ENCODE measurements around the gene MYNN. TPM values are rescaled to one million over a fixed set of nuclear protein-coding genes. Genes with fewer than 3 reads are reported as not detected.

Gene MYNN
- total and polyA plus RNA-seq, 9 donors: 10.1 to 23.6 (median 19.1) TPM

GRCh38 chr3:169813757-169814517 is 40.7 kb downstream of the MYNN start:
- intact Hi-C loops (cut with DNase I): no loop called here
- TF ChIP-seq, protein P1, sequence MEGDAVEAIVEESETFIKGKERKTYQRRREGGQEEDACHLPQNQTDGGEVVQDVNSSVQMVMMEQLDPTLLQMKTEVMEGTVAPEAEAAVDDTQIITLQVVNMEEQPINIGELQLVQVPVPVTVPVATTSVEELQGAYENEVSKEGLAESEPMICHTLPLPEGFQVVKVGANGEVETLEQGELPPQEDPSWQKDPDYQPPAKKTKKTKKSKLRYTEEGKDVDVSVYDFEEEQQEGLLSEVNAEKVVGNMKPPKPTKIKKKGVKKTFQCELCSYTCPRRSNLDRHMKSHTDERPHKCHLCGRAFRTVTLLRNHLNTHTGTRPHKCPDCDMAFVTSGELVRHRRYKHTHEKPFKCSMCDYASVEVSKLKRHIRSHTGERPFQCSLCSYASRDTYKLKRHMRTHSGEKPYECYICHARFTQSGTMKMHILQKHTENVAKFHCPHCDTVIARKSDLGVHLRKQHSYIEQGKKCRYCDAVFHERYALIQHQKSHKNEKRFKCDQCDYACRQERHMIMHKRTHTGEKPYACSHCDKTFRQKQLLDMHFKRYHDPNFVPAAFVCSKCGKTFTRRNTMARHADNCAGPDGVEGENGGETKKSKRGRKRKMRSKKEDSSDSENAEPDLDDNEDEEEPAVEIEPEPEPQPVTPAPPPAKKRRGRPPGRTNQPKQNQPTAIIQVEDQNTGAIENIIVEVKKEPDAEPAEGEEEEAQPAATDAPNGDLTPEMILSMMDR (IDR thresholded peaks at IDR 0.05): no peak
- TF ChIP-seq EP300 (IDR thresholded peaks at IDR 0.05) (no peak), POLR2A (IDR thresholded peaks at IDR 0.05) (no peak)
- Histone ChIP-seq H3K27me3 (no peaks in the 10 kb centered on the region), H3K9me3 (no peaks in the 10 kb centered on the region), H3K27ac (no peak overlapping the region), H3K4me3 (peak overlapping the region; percentile 73), H3K4me1 (ENCODE audit: insufficient read depth) (no peaks in the 10 kb centered on the region), H3K36me3 (no peaks in the 10 kb centered on the region)
- 62 to 68% (median 65%) methylated on average over 27 of the region's 27 CpGs for WGBS, 3 donors
- DNase-seq: peak; percentile 26 to 39 (median 30)

DNA sequence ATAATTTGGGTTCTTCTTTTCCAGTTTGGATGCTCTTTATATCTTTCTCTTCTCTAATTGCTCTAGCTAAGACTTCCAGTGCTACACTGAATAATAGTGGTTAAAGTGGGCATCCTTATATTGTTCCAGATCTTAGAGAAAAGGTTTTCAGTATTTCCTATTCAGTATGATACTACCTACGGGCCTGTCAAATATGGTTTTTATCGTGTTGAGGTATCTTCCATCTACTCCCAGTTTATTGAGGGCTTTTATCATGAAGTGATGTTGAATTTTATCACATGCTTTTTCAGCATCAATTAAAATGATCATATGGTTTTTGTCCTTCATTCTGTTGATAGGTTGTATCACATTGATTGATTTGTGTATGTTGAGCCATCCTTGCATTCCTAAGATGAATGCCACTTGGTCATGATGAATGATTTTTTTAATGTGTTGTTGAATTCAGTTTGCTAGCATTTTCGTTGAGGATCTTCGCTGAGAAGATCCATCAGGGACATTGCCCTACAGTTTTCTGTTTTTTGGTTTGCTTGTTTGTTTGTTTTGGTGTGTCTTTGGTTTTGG is 42.5 kb downstream of the MYNN start:
- TF ChIP-seq EP300 (IDR thresholded peaks at IDR 0.05): no peak
- no peak for TF ChIP-seq POLR2A (IDR thresholded peaks at IDR 0.05)
- TF ChIP-seq, protein P1 (IDR thresholded peaks at IDR 0.05): no peak
- H3K27ac ChIP-seq: no peak overlapping the region
- H3K9me3 ChIP-seq: no peaks in the 10 kb centered on the region
- no peak overlapping the region for H3K4me3 ChIP-seq
- H3K36me3 ChIP-seq: no peaks in the 10 kb centered on the region
- intact Hi-C loops (cut with DNase I): no loop called here
- no peaks in the 10 kb centered on the region for H3K4me1 ChIP-seq (ENCODE audit: insufficient read depth)
- no peak for DNase-seq
- 90 to 94% (median 93%) methylated on average over 4 of the region's 4 CpGs for WGBS, 3 donors
- H3K27me3 ChIP-seq: no peaks in the 10 kb centered on the region

GRCh38 chr3:169818316-169818715 is 45.1 kb downstream of the MYNN start:
- no peaks in the 10 kb centered on the region for H3K4me1 ChIP-seq (ENCODE audit: insufficient read depth)
- no peak overlapping the region for H3K4me3 ChIP-seq
- no peaks in the 10 kb centered on the region for H3K9me3 ChIP-seq
- no peak for DNase-seq
- H3K27me3 ChIP-seq: no peaks in the 10 kb centered on the region
- H3K36me3 ChIP-seq: no peaks in the 10 kb centered on the region
- intact Hi-C loops (cut with DNase I): no loop called here
- no peak overlapping the region for H3K27ac ChIP-seq
- WGBS, 3 donors: 82 to 86% (median 83%) methylated on average over 2 of the region's 2 CpGs
- TF ChIP-seq, protein P1 (IDR thresholded peaks at IDR 0.05): no peak
- no peak for TF ChIP-seq POLR2A (IDR thresholded peaks at IDR 0.05)
- TF ChIP-seq EP300 (IDR thresholded peaks at IDR 0.05): no peak

DNA sequence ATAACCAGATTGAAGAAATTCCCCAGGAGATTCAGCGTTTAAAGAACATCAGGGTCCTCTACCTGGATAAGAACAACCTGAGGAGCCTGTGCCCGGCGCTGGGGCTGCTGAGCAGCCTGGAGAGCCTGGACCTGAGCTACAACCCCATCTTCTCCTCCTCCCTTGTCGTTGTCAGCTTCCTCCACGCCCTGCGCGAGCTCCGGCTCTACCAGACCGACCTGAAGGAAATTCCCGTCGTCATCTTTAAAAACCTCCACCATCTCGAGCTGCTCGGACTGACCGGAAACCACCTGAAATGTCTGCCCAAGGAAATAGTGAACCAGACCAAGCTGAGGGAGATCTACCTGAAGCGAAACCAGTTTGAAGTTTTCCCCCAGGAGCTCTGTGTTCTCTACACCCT is 48.9 kb downstream of the MYNN start:
- intact Hi-C loops (cut with DNase I): no loop called here
- Histone ChIP-seq H3K27me3 (no peaks in the 10 kb centered on the region), H3K36me3 (no peaks in the 10 kb centered on the region), H3K4me3 (no peak overlapping the region), H3K27ac (no peak overlapping the region), H3K4me1 (ENCODE audit: insufficient read depth) (no peaks in the 10 kb centered on the region), H3K9me3 (no peaks in the 10 kb centered on the region)
- 92 to 93% (median 93%) methylated on average over 15 of the region's 15 CpGs for WGBS, 3 donors
- TF ChIP-seq POLR2A (IDR thresholded peaks at IDR 0.05) (no peak), EP300 (IDR thresholded peaks at IDR 0.05) (no peak)
- TF ChIP-seq, protein P1 (IDR thresholded peaks at IDR 0.05): no peak
- DNase-seq: no peak
